ENCODE data around the gene ME1.

The ME1 gene

DNA sequence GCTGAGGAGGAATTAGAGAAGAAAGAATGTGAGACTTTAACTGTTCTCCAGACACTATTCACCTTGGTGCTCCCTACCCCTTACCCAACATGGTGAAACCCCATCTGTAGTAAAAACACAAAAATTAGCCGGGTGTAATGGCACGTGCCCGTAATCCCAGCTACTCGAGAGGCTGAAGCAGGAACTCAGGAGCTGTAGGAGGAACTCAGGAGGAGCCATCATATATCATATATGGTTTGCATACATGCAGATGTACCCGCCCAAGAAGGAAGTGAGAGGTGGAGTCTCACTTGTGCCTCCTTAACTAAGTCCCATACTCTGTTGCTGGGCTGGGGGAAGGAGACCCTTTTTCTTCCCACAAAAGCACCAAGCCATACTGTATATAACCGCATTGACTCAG is 35.5 kb upstream of the ME1 start:
- H3K36me3 ChIP-seq (replicated peaks; ENCODE audit: insufficient read depth, low read length) = no peaks in the 10 kb centered on the region
- no peak overlapping the region for H2AFZ ChIP-seq (ENCODE audit: low read length)
- H3K4me2 ChIP-seq (ENCODE audit: low read depth, low read length) = no peak overlapping the region
- H3K79me2 ChIP-seq (ENCODE audit: low read length) = no peaks in the 10 kb centered on the region
- no peaks in the 10 kb centered on the region for H4K20me1 ChIP-seq (ENCODE audit: insufficient read depth, low read length)
- no peak for DNase-seq
- H3K4me1 ChIP-seq (ENCODE audit: low read length) = no peaks in the 10 kb centered on the region
- TF ChIP-seq EZH2 (optimal IDR thresholded peaks at IDR 0.05; ENCODE audit: low read depth, low read length) (no peak), EZH2phosphoT487 (IDR thresholded peaks at IDR 0.05; ENCODE audit: low read length) (no peak)
- TF ChIP-seq, protein P1, sequence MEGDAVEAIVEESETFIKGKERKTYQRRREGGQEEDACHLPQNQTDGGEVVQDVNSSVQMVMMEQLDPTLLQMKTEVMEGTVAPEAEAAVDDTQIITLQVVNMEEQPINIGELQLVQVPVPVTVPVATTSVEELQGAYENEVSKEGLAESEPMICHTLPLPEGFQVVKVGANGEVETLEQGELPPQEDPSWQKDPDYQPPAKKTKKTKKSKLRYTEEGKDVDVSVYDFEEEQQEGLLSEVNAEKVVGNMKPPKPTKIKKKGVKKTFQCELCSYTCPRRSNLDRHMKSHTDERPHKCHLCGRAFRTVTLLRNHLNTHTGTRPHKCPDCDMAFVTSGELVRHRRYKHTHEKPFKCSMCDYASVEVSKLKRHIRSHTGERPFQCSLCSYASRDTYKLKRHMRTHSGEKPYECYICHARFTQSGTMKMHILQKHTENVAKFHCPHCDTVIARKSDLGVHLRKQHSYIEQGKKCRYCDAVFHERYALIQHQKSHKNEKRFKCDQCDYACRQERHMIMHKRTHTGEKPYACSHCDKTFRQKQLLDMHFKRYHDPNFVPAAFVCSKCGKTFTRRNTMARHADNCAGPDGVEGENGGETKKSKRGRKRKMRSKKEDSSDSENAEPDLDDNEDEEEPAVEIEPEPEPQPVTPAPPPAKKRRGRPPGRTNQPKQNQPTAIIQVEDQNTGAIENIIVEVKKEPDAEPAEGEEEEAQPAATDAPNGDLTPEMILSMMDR (IDR thresholded peaks at IDR 0.05; ENCODE audit: low read length) = no peak
- H3K9me2 ChIP-seq (replicated peaks; ENCODE audit: insufficient read depth, low read length) = no peaks in the 10 kb centered on the region
- no peaks in the 10 kb centered on the region for H3F3A ChIP-seq (ENCODE audit: insufficient read depth, low read length)
- no peaks in the 10 kb centered on the region for H3K9me3 ChIP-seq (replicated peaks; ENCODE audit: insufficient read depth, low read length)
- H3K27me3 ChIP-seq (replicated peaks; ENCODE audit: insufficient read depth, low read length) = no peaks in the 10 kb centered on the region
- no peak overlapping the region for H3K4me3 ChIP-seq (ENCODE audit: low read length)
- no peak overlapping the region for H3K9ac ChIP-seq (ENCODE audit: low read length)
- H3K27ac ChIP-seq (ENCODE audit: low read length) = no peak overlapping the region

DNA sequence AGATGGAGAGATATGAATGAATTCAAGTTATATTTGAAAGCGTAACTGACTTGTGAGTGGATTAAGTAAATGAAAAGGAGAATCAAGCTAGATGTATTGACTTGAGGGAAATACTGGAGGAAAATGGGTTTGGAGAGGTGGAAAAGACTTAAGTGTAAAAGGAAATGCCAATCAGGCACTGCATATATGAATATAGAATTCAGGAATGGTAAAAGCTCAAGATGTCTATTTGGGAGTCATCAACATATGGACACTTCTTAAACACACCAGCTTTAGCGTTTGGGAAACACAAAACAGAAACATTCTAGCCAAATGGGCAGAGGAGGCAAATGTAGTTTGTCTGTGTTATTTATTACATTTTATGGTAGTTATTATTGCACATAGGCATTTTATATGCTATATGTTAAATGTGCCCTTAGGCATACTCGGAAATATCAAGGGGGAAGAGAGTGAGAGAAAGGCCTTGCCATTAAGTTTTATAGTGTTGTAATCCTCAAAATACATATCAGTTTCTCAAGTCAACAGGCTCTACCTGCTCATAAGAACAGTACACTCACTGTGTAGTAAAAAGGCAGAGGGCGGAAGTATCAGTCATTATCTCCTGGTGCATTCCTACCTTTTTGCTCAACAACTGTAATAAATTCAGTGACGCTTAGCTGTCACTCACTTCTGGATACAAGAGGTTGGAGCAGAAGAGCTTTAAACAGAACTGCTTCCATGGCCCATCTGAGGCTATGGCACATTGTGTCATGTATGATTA is 33.7 kb upstream of the ME1 start:
- no peaks in the 10 kb centered on the region for H3K9me3 ChIP-seq (replicated peaks; ENCODE audit: insufficient read depth, low read length)
- H3K27me3 ChIP-seq (replicated peaks; ENCODE audit: insufficient read depth, low read length) = no peaks in the 10 kb centered on the region
- no peak overlapping the region for H2AFZ ChIP-seq (ENCODE audit: low read length)
- DNase-seq = no peak
- H3K4me1 ChIP-seq (ENCODE audit: low read length) = no peaks in the 10 kb centered on the region
- no peaks in the 10 kb centered on the region for H3K9me2 ChIP-seq (replicated peaks; ENCODE audit: insufficient read depth, low read length)
- no peak overlapping the region for H3K27ac ChIP-seq (ENCODE audit: low read length)
- H3K4me3 ChIP-seq (ENCODE audit: low read length) = no peak overlapping the region
- H3K4me2 ChIP-seq (ENCODE audit: low read depth, low read length) = no peak overlapping the region
- no peaks in the 10 kb centered on the region for H3K79me2 ChIP-seq (ENCODE audit: low read length)
- H3K9ac ChIP-seq (ENCODE audit: low read length) = no peak overlapping the region
- TF ChIP-seq EZH2phosphoT487 (IDR thresholded peaks at IDR 0.05; ENCODE audit: low read length) = no peak
- TF ChIP-seq, protein P1 (IDR thresholded peaks at IDR 0.05; ENCODE audit: low read length) = no peak
- no peak for TF ChIP-seq EZH2 (optimal IDR thresholded peaks at IDR 0.05; ENCODE audit: low read depth, low read length)
- H3F3A ChIP-seq (ENCODE audit: insufficient read depth, low read length) = no peaks in the 10 kb centered on the region
- H3K36me3 ChIP-seq (replicated peaks; ENCODE audit: insufficient read depth, low read length) = no peaks in the 10 kb centered on the region
- no peaks in the 10 kb centered on the region for H4K20me1 ChIP-seq (ENCODE audit: insufficient read depth, low read length)

DNA sequence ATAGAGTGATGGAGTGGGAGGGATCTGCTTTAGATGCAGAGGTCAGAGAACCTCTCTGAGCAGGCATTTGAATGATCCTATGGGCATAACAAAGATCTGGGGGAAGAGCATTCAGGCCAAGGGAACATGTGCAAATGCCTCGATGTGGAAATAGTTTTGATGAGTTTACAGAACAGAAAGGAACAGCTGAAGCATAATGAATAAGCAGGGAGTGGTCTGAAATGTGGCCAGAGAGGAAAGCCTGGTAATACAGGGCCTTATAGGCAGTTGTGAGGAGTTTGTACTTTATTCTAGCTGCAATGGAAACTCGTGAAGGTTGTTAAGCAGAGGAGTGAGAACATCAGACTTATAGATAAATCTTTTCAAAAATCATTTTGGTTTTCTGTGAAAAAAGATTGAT is 33.0 kb upstream of the ME1 start:
- no peak overlapping the region for H2AFZ ChIP-seq (ENCODE audit: low read length)
- no peak overlapping the region for H3K27ac ChIP-seq (ENCODE audit: low read length)
- H3K4me3 ChIP-seq (ENCODE audit: low read length) = no peak overlapping the region
- no peaks in the 10 kb centered on the region for H3K9me2 ChIP-seq (replicated peaks; ENCODE audit: insufficient read depth, low read length)
- H3F3A ChIP-seq (ENCODE audit: insufficient read depth, low read length) = no peaks in the 10 kb centered on the region
- TF ChIP-seq, protein P1 (IDR thresholded peaks at IDR 0.05; ENCODE audit: low read length) = no peak
- TF ChIP-seq EZH2 (optimal IDR thresholded peaks at IDR 0.05; ENCODE audit: low read depth, low read length) = no peak
- TF ChIP-seq EZH2phosphoT487 (IDR thresholded peaks at IDR 0.05; ENCODE audit: low read length) = no peak
- no peaks in the 10 kb centered on the region for H4K20me1 ChIP-seq (ENCODE audit: insufficient read depth, low read length)
- H3K9me3 ChIP-seq (replicated peaks; ENCODE audit: insufficient read depth, low read length) = no peaks in the 10 kb centered on the region
- no peaks in the 10 kb centered on the region for H3K36me3 ChIP-seq (replicated peaks; ENCODE audit: insufficient read depth, low read length)
- H3K9ac ChIP-seq (ENCODE audit: low read length) = no peak overlapping the region
- no peaks in the 10 kb centered on the region for H3K4me1 ChIP-seq (ENCODE audit: low read length)
- H3K4me2 ChIP-seq (ENCODE audit: low read depth, low read length) = no peak overlapping the region
- DNase-seq = no peak
- H3K79me2 ChIP-seq (ENCODE audit: low read length) = no peaks in the 10 kb centered on the region
- H3K27me3 ChIP-seq (replicated peaks; ENCODE audit: insufficient read depth, low read length) = no peaks in the 10 kb centered on the region
